ENCODE results near the gene TLCD3A.
"Not testable (repeated sequence)": the region's sequence is repeated elsewhere in the genome, so short reads cannot be mapped to it uniquely, and the experiment has no call there.

Gene TLCD3A

DNA sequence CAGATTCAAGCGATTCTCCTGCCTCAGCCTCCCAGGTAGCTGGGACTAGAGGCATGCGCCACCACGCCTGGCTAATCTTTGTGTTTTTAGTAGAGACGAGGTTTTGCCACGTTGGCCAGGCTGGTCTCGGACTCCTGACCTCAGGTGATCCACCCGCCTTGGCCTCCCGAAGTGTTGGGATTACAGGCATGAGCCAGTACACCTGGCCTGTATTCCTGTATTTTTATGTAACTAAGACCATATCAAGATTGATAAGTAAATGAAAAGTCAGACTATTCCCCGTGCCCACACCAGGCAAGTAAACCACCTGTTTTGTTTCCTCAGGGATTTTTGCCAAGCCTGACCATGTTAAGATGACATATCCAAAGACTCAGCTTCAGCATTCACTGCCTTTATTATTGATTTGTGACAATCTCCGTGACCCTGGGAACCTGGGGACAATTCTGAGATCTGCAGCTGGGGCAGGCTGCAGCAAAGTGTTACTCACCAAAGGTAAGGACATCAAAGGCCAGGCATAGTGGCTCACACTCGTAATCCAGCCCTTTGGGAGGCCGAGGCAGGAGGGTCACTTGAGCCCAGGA, 55.3 kb downstream of the TLCD3A start:
- DNase-seq (ENCODE audit: low read depth in 2 of 2): no peak

- DNase-seq (ENCODE audit: low read depth in 2 of 2): no peak
Measured at GRCh38 chr17:788551-788950, 56.2 kb downstream of the TLCD3A start.

DNA sequence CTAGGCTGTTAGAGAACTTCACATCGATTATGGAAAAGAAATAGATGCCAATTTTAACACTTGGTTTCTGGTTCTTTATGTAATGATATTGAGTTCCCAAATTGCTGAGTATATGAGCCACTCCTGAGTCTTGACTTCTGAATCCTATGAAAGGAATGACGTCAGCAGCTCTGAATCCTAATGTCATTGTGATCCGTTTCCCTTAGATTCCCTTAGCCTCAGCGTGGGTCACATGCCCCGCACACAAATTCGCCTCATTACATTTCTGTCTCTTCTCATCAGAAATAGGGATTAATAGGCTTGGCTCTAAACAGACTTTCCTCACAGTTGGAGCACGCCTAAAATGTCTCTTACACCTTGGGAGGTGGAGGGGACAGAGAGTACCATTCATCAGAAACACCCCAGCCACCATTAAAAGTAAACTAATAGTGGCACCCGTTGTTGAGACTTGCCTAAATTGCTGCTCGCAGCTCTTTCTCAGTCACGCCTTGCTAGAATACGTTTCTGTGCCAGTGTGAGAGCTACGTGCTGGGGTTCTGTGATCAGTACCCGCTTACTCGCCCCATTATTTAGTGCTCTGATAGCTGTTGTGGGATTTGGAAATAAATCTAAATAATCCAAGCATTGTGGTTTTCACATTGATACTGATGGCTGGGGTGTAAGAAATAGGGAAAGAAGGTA, 56.9 kb downstream of the TLCD3A start:
- DNase-seq (ENCODE audit: low read depth in 2 of 2): no peak

- DNase-seq (ENCODE audit: low read depth in 2 of 2): not testable (repeated sequence)
Measured at GRCh38 chr17:789931-790873, 57.8 kb downstream of the TLCD3A start.

DNA sequence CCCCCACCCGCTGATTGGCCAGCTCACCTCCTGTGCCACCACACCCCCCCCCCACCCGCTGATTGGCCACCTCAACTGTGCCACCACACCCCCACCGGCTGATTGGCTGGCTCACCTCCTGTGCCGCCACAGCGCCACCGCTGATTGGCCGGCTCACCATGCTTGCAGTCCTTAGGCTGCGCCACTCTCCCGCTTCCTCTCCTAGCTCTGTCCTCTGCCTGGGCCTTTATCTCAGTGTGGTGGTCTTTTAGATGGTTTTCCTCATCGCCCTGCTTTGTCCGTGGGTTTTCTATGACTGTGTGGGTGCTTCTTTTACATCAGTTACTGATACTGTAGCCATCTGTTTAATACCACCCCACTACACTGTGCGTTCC, 58.5 kb downstream of the TLCD3A start:
- DNase-seq (ENCODE audit: low read depth in 2 of 2): not testable (repeated sequence)

GRCh38 chr17:791829-792228, 59.4 kb downstream of the TLCD3A start:
- no peak for DNase-seq (ENCODE audit: low read depth in 2 of 2)

DNA sequence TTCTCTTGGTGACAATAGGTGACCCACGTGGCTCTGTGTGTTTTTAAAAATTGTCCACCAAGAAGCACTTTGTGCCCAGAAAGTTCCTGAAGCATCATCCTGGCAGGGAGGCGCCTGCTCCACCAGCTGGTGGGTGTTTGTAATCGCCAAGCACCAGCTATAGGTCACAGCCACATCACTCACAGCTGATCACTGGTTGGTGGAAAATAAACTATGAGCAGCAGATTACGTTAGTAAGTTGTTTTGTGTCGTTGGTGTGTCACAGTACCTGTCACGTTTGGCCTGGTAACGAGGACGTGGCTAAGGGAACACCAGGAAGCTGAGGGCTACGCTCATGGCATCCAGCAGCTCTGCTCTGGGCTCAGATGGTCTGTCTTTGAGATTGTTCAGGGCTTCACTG, 59.9 kb downstream of the TLCD3A start:
- DNase-seq (ENCODE audit: low read depth in 2 of 2): no peak
